ENCODE results near the gene UNC5CL.

DNA sequence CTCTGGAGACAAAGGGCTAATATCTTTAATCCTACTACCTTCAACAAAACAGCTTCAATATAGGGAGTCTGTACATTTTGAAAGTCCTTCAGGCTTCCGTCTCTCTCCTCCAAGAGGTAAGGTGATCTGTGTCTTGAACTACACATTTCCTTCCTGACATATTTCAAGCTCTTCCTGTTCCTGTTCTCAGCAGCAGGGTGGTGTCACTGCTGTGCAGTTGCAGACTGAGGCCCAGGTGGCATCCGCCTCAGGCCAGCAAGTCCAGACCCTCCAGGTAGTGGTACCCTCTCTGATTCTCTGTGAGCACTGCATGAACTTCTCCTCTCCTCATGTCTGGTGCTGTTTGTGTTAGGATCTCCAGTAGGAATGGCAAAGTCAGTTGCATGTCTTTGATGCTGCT is 41.6 kb upstream of the UNC5CL start:
- TF ChIP-seq, protein P1, sequence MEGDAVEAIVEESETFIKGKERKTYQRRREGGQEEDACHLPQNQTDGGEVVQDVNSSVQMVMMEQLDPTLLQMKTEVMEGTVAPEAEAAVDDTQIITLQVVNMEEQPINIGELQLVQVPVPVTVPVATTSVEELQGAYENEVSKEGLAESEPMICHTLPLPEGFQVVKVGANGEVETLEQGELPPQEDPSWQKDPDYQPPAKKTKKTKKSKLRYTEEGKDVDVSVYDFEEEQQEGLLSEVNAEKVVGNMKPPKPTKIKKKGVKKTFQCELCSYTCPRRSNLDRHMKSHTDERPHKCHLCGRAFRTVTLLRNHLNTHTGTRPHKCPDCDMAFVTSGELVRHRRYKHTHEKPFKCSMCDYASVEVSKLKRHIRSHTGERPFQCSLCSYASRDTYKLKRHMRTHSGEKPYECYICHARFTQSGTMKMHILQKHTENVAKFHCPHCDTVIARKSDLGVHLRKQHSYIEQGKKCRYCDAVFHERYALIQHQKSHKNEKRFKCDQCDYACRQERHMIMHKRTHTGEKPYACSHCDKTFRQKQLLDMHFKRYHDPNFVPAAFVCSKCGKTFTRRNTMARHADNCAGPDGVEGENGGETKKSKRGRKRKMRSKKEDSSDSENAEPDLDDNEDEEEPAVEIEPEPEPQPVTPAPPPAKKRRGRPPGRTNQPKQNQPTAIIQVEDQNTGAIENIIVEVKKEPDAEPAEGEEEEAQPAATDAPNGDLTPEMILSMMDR (IDR thresholded peaks at IDR 0.05), result no peak
- TF ChIP-seq POLR2AphosphoS5 (IDR thresholded peaks at IDR 0.05) (no peak), POLR2A (IDR thresholded peaks at IDR 0.05) (no peak)
